ENCODE measurements around the gene COL5A1.

DNA sequence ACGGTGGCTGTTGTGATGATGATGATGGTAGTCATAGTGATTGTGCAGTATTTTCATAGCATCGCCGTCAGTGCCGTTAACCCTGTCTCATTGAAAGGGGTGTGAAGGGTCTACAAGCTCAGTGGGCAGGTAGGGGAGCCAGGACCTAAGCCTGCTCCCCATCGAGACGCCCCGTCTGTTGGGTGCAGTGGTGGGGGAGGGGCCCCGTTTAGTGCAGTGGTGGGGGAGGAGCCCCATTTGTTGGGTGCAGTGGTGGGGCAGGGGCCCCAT is 68.6 kb downstream of the COL5A1 start:
- TF ChIP-seq EZH2 (IDR thresholded peaks at IDR 0.05; ENCODE audit: insufficient read depth, poor library complexity, severe bottlenecking): no peak
- TF ChIP-seq EZH2phosphoT487 (IDR thresholded peaks at IDR 0.05; ENCODE audit: insufficient read depth, low read depth): no peak
